Measurements from ENCODE around the gene GRIN2C.

DNA sequence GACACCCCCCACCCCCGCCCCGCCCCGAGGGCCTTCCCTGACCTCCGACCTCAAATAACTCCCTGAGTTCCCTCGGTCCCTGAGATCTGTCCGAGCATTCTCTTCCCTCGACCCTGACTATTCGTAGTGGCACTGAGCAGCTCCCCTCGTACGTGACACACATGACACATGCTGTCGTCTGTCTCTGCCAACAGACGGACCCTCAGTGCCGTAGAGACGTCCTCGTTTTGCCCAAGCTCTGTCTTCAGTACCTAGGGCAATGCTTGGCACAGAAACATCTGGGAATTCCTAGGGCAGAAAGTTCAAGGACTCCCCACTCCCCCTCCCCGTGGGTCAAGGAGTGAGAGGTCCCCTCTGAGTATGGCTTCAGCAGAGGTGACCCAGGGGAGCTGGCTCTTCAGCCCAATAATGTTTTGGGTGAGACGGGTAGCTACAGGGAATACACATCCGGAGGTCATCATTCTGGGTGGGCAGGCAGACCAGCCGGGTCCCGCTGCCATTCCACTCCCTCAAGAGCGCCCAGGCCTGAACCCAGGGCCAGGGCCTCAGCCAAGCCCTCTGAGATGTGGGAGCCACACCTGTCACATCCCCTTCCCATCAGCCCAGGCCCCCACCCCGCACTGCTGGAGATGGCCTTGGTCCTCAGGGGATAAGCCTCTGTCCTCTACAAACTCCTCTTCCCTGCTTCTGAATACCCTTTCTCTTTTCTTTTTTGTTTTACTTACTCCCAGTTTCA, 34.4 kb upstream of the GRIN2C start:
- TF ChIP-seq CTCF (IDR thresholded peaks at IDR 0.05; ENCODE audit: insufficient read depth, low read depth, low read length) = no peak
- TF ChIP-seq EZH2 (IDR thresholded peaks at IDR 0.05; ENCODE audit: insufficient read depth, low read length) = no peak
